Thyroid gland (tissue), 4 donors: Measurements from ENCODE around the gene RGS4. TPM values are rescaled to one million over a fixed set of nuclear protein-coding genes. Genes with fewer than 3 reads are reported as not detected.

Experiments used
- DNase-seq, 2 donors: peaks; one replicate each; pipeline ENCODE4 v3.0.0-alpha.2; 2019
- H3K27ac ChIP-seq, 3 donors: fragments of 200-600 bp; sonication (generic); 1 replicate in 2 of 3; 2 replicates in 1 of 3; pipeline ENCODE4 v1.5.1; 2016 to 2019; ENCODE audit warnings: mild to moderate bottlenecking in 1 of 3, moderate library complexity in 1 of 3
- H3K27me3 ChIP-seq: fragments of 200-600 bp; sonication (generic); one replicate; pipeline ENCODE4 v1.5.1; 2019
- H3K36me3 ChIP-seq, 2 donors: fragments of 200-600 bp; sonication (generic); one replicate each; pipeline ENCODE4 v1.5.1; 2016 to 2019
- H3K4me1 ChIP-seq, 2 donors: fragments of 200-600 bp; sonication (generic); one replicate each; pipeline ENCODE4 v1.5.1; 2017 to 2019
- H3K4me3 ChIP-seq, 3 donors: fragments of 200-600 bp; sonication (generic); replicated peaks in 1 of 3; 1 replicate in 2 of 3; 2 replicates in 1 of 3; pipeline ENCODE4 v1.5.1; 2016; ENCODE audit warnings: mild to moderate bottlenecking in 1 of 3
- H3K9me3 ChIP-seq: fragments of 200-600 bp; sonication (generic); one replicate; pipeline ENCODE4 v1.5.1; 2017
- POLR2A ChIP-seq, 2 donors: fragments of 450-650 bp; IDR thresholded peaks; one replicate each; pipeline ENCODE4 v1.6.1; 2017; ENCODE audit warnings: antibody characterized with exemption in 2 of 2, mild to moderate bottlenecking in 2 of 2, moderate library complexity in 1 of 2
- WGBS, 2 donors: methylation state at CpG; one replicate each; pipeline ENCODE4 v1.1.5; 2017; 5-methylcytosine and 5-hydroxymethylcytosine counted together
- intact Hi-C: fragments of 100-400 bp; cut with DNase I; formaldehyde crosslinking; loops from one replicate; pipeline ENCODE4 v1.15.1; 2023
- total RNA-seq, 4 donors: library from RNA; depleted of rRNA; stranded (reverse); fragments of >200 nt; gene quantifications; one replicate each; pipeline ENCODE4 v1.2.3, GENCODE V29; 2016
- TF ChIP-seq, protein P1 (sequence below), 6 experiments: fragments of 200-600 bp in 3 of 6; fragments of 450-650 bp in 3 of 6; sonication (generic) in 3 of 6; IDR thresholded peaks; one replicate each; pipeline ENCODE4 v1.5.1; 2016 to 2019; ENCODE audit warnings: antibody characterized with exemption in 6 of 6, mild to moderate bottlenecking in 2 of 6, inconsistent platforms in 1 of 6, moderate library complexity in 1 of 6

Gene RGS4
- total RNA-seq, 4 donors from 2014 or later = 1.8 to 10.5 (median 3.7) TPM

- TF ChIP-seq POLR2A (IDR thresholded peaks at IDR 0.05) = no peak
- TF ChIP-seq, protein P1, sequence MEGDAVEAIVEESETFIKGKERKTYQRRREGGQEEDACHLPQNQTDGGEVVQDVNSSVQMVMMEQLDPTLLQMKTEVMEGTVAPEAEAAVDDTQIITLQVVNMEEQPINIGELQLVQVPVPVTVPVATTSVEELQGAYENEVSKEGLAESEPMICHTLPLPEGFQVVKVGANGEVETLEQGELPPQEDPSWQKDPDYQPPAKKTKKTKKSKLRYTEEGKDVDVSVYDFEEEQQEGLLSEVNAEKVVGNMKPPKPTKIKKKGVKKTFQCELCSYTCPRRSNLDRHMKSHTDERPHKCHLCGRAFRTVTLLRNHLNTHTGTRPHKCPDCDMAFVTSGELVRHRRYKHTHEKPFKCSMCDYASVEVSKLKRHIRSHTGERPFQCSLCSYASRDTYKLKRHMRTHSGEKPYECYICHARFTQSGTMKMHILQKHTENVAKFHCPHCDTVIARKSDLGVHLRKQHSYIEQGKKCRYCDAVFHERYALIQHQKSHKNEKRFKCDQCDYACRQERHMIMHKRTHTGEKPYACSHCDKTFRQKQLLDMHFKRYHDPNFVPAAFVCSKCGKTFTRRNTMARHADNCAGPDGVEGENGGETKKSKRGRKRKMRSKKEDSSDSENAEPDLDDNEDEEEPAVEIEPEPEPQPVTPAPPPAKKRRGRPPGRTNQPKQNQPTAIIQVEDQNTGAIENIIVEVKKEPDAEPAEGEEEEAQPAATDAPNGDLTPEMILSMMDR (IDR thresholded peaks at IDR 0.05) = no peak
- no peak overlapping the region for H3K4me3 ChIP-seq
- no peak for DNase-seq
- intact Hi-C loops = no loop called here
- H3K27me3 ChIP-seq = no peaks in the 10 kb centered on the region
- no peaks in the 10 kb centered on the region for H3K4me1 ChIP-seq
- no peak overlapping the region for H3K27ac ChIP-seq
- H3K36me3 ChIP-seq = no peaks in the 10 kb centered on the region
- WGBS, 2 donors = 83 to 93% methylated on average over 5 of the region's 5 CpGs
- no peaks in the 10 kb centered on the region for H3K9me3 ChIP-seq
Observed at GRCh38 chr1:163076981-163077761, 8.0 kb downstream of the RGS4 start.

GRCh38 chr1:163082971-163083370 is 13.8 kb downstream of the RGS4 start:
- 39 to 41% methylated on average over 6 of the region's 6 CpGs for WGBS, 2 donors
- no peak for TF ChIP-seq POLR2A (IDR thresholded peaks at IDR 0.05)
- H3K4me3 ChIP-seq = no peak overlapping the region
- DNase-seq = peak in 1 of 2 donors; percentile 21
- H3K36me3 ChIP-seq = no peaks in the 10 kb centered on the region
- intact Hi-C loops = no loop called here
- no peak overlapping the region for H3K27ac ChIP-seq
- no peaks in the 10 kb centered on the region for H3K27me3 ChIP-seq
- H3K4me1 ChIP-seq = no peaks in the 10 kb centered on the region
- H3K9me3 ChIP-seq = no peaks in the 10 kb centered on the region

- no peak for DNase-seq
- H3K27me3 ChIP-seq = no peaks in the 10 kb centered on the region
- H3K4me3 ChIP-seq = no peak overlapping the region
- intact Hi-C loops = no loop called here
- TF ChIP-seq POLR2A (IDR thresholded peaks at IDR 0.05) = no peak
- TF ChIP-seq, protein P1 (IDR thresholded peaks at IDR 0.05) = no peak
- no peaks in the 10 kb centered on the region for H3K4me1 ChIP-seq
- no peaks in the 10 kb centered on the region for H3K36me3 ChIP-seq
- no peaks in the 10 kb centered on the region for H3K9me3 ChIP-seq
- H3K27ac ChIP-seq = no peak overlapping the region
- WGBS, 2 donors = 90% methylated on average over 1 of the region's 1 CpG
Observed at GRCh38 chr1:163083690-163084089, 14.5 kb downstream of the RGS4 start.

DNA sequence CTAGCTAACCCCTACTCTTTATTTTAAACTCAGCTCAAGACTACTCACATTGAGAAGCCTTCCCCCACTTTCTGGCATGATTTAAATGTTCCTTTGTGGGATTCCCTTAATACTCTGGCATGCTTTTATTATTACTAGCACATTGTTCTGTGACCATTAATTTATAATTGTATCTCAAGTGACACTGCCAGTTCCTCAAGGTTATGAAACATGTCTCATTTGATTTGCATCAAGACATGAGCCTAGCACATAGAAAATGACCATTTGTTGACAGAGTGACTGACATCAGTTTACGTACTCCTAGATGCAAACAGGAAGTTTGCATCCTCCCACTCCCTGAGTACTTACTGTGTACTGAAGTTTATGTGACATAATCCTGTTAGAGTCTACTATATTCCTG is 15.2 kb downstream of the RGS4 start:
- Histone ChIP-seq H3K4me1 (no peaks in the 10 kb centered on the region), H3K9me3 (no peaks in the 10 kb centered on the region), H3K27ac (no peak overlapping the region), H3K4me3 (no peak overlapping the region), H3K36me3 (no peaks in the 10 kb centered on the region), H3K27me3 (no peaks in the 10 kb centered on the region)
- intact Hi-C loops = no loop called here
- no peak for TF ChIP-seq POLR2A (IDR thresholded peaks at IDR 0.05)
- TF ChIP-seq, protein P1 (IDR thresholded peaks at IDR 0.05) = no peak
- WGBS, 2 donors = 79 to 83% methylated on average over 1 of the region's 1 CpG
- no peak for DNase-seq

GRCh38 chr1:163085041-163085903 is 16.1 kb downstream of the RGS4 start:
- no peaks in the 10 kb centered on the region for H3K36me3 ChIP-seq
- intact Hi-C loops = no loop called here
- TF ChIP-seq POLR2A (IDR thresholded peaks at IDR 0.05) = no peak
- TF ChIP-seq, protein P1 (IDR thresholded peaks at IDR 0.05) = no peak
- 69 to 86% methylated on average over 4 of the region's 4 CpGs for WGBS, 2 donors
- H3K4me1 ChIP-seq = no peaks in the 10 kb centered on the region
- DNase-seq = no peak
- no peaks in the 10 kb centered on the region for H3K27me3 ChIP-seq
- H3K4me3 ChIP-seq = no peak overlapping the region
- H3K27ac ChIP-seq = no peak overlapping the region
- no peaks in the 10 kb centered on the region for H3K9me3 ChIP-seq
